Measurements from ENCODE around the gene CDC42EP1.
"Not testable (repeated sequence)": the region's sequence is repeated elsewhere in the genome, so short reads cannot be mapped to it uniquely, and the experiment has no call there.

The CDC42EP1 gene

DNA sequence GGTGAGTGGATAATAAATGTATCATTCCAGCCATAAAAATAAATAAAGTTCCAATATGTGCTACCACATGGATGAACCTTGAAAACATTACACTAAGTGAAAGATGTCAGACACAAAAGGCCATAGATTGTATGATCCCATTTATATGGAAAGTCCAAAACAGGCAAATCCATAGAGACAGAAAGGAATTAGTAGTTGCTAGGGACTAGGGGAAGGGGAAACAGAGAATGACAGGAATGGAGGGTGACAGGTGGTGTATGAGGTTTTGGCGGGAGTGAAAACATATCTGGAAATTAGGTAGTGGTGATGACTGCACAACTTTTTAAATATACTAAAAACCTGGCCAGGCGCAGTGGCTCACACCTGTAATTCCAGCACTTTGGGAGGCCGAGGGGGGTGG lies 25.8 kb upstream of the CDC42EP1 start:
- no peak for DNase-seq

DNA sequence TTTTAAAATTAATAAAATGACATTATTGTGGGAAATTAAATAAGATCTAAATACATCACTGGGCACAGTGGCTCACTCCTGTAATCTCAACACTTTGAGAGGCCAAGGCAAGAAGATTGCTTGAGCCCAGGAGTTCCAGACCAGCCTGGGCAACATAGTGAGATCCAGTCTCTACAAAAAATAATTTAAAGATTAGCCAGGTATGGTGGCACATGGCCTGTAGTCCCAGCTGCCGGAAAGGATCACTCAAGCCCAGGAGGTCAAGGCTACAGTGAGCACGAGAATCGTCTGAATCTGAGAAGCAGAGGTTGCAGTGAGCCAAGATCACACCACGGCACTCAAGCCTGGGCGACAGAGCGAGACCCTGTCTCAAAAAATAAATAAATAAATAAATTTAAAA lies 25.1 kb upstream of the CDC42EP1 start:
- no peak for DNase-seq

DNA sequence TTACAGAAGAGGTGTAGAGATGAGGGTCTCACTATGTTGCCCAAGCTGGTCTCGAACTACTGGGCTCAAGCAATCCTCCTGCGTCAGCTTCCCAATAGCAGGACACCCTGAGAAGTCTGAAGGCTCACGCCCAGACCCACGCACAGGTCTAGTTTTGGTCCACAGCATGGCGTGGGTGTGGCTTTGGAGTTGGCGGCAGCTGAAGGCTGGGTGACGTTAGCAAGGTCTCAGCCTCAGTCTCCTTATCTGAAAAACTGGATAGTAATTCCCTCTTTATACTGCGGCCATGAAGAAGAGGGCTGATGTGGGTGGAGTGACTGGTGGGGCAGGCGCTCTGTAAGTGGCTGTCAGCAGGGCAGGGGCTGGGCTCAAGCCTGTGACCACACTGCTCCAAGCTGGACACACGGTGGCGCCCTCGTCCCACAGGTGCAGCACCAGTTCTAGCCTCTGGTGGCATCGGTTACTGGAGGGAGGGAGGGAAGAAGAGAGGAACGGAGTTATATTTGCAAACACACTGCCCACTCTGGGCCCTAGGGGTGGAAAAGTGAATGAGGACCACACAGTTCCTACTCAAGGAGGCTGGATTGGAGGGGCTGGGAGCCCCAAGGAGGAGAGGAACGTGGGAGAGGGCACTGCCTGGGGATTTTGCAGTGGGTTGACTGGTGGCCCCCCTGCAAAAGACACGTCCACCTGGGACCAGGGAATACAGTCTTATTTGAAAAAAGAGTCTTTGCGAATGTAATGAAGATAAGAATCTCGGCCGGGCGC lies 21.5 kb upstream of the CDC42EP1 start:
- DNase-seq = no peak

DNA sequence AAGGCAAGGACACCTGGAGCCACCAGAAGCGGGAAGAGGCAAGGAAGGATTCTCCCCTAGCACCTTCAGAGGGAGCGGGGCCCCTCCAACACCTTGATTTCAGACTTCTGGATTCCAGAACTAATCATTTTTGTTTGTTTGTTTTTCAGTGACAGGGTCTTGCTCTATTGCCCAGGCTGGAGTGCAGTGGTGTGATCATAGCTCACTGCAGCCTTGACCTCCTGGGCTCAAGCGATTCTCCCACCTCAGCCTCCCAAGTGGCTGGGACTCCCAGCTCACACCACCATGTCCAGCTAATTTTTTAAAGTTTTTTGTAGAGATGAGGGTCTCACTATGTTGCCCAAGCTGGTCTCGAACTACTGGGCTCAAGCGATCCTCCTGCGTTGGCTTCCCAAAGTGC lies 20.5 kb upstream of the CDC42EP1 start:
- not testable (repeated sequence) for DNase-seq

DNA sequence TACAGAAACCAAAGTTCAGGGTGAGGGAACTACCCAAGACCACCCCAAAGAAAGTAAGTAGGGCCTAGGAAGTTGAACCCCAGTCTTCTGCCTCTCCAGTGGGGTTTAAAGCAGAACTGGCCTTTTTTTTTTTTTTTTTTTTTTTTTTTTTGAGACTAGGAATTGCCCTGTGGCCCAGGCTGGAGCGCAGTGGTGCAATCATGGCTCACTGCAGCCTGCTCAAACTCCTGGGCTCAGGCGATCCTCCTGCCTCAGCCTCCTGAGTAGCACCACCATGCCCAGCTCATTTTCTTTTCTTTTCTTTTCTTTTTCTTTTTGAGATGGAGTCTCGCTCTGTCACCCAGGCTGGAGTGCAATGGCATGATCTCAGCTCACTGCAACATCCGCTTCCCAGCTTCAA lies 17.9 kb upstream of the CDC42EP1 start:
- not testable (repeated sequence) for DNase-seq

DNA sequence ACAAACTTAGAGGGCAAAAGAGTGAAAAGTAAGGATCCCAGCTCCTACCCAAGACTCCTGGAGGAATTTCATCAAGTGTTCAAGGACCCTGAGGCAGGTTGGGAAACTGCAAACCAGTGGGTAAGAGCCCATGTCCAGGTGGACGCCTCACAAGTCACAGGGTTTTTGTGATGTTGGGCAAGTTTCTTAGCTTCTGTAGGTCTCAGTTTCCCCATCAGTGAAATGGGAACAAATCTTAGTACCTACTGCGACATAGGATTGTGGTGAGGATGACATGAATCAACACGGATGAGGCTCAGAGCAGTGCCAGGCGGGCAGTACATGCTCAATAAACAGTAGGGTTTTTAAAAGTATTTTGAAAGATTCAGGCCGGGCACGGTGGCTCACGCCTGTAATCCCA lies 17.3 kb upstream of the CDC42EP1 start:
- no peak for DNase-seq

DNA sequence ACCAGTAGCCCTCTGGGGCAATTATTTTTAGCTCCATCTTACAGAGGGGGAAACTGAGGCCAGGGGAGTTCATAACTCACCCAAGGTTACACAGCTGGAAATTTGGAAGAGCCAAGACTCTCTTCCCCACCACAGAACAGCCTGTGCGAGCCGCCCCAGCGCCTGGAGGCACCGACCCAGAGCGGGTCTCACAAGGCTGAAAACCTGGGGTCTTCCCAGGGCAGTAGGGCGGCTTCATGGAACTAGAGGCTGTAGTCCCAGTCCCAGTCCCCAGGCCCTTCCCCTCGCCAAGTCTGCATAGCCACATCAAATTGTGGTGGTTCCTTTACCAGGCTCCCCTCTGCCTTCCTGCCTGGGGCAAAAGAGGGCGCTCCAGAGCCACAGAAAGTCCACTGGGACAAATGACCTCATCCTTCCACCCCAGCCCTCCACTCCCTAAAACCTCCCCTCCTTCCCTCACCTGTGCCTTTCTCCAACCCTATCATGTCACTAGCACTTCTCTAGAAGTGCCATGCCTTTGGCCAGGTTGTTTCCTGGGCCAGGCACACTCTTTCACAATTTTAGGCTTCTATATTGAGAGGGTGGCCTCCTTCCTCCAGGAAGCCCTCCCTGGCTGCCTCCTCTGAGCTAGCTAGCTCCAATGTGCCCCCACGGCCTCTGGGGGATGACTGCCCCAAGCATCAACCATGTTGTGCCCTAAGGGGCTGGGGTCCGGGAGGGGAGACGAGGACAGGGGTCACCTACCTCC lies 15.2 kb upstream of the CDC42EP1 start:
- DNase-seq = no peak

DNA sequence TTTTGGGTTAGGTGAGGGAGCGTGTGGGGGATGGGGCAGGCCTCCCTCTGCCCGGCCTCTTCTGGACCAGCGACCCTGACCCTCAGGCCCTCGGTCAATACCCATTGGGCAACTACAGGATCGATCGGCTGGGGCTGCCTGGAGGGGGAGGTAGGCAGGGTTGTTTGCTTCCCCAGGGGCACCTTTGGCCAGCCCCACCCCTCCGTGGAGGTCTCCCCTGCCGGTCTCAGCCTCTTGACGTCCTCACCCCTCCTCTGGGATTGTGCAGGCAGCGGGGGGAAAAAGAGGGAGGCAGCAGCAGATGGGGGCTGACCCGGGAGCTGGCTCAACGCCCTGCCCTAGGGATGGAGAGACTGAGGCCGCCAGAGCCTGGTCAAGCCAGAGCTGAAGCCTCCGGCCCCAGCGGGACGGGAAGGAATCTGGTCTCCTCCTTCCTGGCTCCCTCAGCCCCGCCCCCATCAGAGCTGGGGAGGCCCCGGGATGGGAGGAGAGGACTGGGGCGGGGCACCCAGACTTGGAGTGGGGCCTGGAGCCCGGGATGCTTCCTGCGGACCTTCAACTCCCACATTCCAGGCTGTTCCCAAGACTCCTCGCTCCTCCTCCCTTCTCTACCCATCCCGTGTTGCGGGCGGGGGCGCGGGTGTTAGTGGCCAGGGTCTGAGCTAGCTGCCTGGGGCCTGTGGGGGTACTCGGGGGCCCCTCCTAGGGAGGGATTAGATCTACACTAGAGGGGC lies 14.4 kb upstream of the CDC42EP1 start:
- no peak for DNase-seq

DNA sequence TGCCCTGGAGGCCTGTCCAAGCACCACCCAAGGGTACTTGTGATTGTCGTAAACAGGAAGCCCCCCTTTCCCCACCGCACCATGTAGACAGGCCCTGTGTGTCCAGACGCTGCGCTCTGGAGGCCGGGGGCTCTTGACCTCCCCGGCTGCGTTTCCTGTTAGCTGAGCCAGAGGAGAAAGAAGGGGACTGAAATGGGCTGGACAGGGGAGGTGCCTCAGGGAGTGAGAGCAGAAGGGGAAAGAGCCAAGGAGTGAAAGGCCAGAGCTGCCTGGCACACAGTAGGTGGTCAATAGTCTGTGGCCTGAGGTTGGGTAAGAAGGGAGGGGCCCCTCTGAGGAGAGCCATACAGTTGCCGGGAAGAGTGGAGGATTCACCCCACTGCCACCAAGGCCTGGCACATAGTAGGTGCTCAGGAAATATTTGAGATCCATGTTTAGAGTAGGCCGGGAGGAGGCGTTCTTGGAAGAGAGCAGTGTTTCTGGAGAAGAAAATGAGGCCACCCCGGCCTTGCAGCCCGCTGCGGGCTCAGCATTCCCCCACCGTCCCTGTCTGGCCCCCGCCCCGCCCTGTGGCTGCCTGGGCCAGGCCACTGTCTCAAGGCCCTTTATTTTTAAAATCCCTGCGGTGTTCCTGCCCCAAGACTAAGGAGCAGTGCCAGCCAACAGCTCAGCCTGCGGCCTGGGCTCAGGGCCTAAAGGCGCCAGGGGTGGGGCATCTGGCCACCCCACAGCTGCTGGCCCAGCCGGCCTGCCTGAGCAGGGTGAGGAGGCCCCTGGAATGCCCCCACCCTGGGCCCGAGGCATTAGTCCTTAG lies 13.6 kb upstream of the CDC42EP1 start:
- DNase-seq = no peak

DNA sequence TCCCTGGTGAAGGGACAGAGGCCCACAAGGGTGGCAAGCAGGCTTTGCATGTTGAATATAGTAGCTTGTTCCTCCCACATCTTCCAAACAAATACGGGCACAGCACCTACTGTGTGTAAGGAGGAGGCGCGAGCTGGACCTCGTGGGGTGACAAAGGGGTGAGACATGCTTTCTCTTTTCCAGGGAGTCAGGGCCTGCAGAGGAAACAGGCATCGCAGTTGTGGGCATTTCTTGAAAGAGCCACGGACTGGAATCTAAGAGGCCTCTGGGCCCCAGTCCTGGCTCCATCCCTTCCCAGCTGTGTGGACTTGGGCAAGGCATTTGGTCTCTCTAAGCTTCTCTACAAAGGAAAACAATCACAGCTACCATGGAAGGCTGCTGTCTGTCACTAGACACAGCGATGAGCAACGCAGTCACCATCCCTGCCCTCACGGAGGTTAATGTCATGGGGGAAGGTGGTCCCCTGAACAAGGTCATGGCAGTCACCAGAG lies 13.0 kb upstream of the CDC42EP1 start:
- no peak for DNase-seq

DNA sequence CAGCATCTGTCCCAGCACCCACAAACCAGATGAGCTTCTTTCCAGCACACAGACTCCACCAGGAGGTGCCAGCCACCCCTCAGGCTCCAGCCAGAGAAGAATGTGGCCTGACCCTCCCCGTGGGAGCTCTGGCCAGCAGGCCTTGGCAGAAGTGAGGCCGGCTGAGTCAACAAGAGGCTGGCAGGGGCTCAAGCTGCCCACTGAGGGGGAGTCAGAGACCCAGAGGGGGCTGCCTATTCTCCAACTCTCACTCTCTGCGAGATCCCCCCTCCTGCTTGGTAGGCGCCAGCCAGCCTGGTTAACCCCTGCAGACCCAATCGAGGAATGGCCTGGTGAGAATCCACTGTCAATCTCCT lies 10.6 kb upstream of the CDC42EP1 start:
- no peak for DNase-seq

DNA sequence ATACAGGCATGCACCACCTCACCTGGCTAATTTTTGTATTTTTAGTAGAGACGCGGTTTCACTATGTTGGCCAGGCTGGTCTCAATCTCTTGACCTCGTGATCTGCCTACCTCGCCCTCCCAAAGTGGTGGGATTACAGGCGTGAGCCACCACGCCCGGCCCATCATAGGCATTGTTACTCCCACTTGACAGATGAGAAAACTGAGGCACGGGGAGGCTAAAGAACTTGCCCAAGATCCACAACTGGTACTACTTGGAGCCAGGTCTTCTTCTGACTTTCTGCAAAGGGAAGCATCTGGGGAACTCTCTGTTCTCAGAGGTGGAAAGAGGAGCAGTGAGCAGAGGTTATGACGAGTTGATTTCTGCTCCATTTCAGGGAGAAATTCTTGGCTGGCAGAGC lies 9.4 kb upstream of the CDC42EP1 start:
- not testable (repeated sequence) for DNase-seq

DNA sequence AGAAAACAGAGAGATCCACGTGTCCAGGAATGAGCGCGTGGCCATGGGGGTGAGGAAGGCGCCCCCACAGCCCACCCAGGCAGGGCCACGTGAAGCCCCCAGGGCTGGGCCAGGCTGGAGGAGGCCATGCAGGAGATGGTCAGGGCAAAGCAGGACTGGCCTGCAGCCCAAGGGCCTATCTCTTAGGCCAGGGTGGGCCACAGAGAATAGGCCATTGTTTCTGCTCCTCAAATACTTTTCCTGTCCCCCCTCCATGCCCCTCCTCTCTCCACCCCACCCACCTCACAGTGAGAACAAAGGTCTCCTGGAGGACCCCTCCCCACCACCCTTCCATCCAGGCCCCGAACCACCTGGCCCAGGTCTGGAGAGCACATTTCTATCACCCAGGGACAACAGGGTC lies 8.3 kb upstream of the CDC42EP1 start:
- DNase-seq = no peak

DNA sequence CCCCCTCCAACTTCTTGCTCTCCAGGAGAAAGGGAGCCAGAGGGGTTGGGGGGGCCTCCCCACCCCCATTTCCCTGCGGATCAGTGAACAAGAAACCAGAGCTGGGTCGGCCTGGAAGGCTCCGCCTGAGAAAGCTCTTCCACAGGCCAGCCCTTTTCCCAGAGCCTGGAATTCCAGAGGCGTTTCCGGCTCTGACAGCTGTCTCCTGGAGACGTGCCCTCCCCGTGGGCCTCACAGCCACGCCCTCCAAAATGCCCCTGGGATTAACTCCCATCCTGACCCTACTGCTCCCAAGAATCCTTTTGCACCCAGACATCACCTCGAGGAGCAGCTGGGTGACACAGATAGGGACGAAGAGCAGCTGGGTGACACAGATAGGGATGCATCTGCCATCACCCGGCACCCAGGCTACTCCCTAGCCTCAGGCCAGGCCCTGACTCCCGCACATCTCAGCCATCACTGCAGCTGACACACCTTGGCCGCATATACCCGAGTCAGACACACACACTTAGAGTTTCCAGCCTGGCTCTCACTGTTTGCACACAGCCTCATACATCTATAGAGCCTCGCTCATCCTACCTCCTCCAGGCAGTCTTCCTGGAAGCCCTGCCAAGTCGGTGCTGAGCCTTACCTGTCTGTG lies 7.6 kb upstream of the CDC42EP1 start:
- DNase-seq = no peak

DNA sequence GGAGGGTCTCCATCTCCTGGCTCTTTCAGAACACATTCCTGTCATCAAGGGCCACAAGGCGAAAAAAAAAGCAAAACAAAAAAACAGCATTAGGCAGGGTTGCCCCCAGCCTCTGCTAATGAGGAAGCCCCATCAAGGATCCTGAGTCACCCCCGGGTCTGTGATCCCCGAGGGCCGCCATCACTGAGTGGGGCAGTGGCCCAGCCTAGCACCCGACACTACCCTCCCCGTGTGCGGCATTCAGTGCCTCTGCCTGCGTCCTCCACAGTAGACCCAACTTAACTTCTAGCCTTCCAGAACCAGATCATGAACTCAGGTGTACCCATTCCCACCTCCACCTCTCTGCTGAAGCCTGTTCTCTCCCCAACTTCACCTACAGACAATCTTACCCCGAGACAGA lies 6.6 kb upstream of the CDC42EP1 start:
- no peak for DNase-seq

DNA sequence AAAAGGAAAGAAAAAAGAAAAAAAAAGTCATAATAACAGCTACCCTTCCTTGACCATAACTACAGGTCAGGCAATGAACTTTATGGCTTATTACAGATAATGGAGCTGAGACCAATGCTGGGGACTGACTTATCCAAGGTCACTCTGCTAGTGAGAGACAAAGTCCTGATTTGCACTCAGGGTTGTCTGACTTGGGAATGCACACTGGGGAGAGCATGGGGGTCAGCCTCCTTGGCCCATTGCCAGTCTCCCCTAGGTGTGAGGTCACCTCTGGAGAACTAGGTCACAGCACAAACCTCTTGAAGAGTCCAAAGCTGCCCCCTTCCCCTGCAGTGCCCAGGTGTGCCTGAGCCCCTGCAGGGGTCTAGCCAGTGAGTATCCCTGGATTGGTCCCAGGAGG lies 5.3 kb upstream of the CDC42EP1 start:
- no peak for DNase-seq

DNA sequence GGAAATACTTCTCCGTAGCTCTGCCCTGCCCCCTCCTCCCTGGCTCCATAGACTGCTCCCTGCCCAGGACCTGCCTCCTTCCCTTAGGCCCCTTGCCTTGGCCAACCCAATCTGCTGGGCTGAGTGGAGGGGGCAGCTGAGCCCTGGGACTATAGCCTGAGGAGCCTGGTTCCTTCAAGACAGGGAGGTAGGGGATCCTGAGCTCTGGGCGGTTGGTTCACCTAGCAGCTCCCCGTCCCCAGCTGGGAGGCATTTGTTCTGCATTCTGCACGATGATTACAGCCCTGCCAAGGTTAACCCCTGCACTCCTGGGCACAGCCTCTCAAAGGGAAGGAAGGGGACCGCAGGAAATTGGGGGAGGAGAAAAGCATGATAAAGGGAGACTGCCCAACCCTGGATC lies 3.6 kb upstream of the CDC42EP1 start:
- no peak for DNase-seq

DNA sequence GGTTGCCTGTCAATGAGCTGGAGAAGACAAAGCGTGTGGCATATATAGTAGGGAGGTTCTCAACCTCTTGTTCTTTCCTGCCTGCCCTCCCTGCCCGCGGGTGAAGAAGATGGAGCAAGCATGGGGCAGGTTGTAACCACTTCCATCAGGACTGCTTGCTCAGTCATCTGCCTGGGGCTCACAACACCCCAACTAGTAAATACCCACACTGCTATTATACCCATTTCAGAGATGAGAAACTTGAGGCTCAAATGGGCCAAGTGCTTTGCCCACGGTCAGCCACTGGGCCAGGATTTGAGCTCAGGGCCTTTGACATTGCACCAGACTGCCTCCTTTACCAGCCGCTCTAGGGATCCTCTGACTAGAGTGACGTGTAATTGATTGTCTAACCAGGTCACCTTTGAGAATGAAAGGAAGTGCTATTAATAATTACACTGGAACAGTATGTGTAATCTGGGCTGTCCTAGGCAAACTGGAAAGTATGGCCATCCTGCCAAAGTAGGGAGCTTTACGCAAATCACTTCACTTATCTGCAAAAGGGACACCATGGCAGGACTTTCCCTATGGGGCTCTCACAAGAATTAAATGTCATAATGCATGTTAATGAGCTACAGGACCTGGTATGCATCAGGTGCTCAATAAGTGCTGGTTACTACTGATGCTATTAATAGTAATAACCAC lies 2.8 kb upstream of the CDC42EP1 start:
- no peak for DNase-seq

DNA sequence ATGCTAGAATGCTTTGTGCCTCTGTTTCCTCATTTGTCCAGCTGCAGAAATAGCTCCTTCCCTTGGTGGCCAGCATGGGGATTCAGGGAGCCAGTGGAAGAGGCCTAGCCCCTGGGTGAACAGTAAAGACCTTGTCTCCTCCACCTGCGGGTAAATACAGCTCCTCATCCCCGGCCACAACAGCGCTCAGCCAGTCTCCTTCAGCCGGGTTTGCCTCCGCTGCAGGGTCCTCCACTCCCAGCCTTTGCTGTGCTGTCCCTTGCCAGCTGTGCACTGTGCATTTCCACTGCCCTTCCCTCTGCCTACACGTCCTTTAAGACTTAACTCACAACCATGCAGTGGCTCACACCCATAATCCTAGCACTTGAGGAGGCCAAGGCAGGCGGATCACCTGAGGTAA lies 1.5 kb upstream of the CDC42EP1 start:
- DNase-seq = no peak

DNA sequence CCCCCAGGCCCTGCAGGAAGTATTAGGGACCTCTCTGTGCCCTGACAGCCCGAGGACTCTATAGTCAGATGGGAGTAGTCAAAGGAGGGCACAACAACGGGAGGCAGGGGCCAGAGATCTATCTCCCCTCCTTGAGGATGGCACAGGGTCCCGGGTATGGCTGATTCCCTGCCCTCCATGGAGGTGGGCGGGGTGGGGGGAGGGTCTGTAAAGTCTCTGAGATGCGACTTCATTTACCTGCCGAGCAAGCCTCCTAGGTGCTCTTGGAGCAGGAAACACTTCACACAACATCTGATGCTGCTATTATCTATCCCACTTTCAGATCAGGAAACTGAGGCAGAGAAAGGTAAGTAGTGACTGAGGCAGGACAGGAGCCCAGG lies 769 bp upstream of the CDC42EP1 start:
- DNase-seq = no peak

DNA sequence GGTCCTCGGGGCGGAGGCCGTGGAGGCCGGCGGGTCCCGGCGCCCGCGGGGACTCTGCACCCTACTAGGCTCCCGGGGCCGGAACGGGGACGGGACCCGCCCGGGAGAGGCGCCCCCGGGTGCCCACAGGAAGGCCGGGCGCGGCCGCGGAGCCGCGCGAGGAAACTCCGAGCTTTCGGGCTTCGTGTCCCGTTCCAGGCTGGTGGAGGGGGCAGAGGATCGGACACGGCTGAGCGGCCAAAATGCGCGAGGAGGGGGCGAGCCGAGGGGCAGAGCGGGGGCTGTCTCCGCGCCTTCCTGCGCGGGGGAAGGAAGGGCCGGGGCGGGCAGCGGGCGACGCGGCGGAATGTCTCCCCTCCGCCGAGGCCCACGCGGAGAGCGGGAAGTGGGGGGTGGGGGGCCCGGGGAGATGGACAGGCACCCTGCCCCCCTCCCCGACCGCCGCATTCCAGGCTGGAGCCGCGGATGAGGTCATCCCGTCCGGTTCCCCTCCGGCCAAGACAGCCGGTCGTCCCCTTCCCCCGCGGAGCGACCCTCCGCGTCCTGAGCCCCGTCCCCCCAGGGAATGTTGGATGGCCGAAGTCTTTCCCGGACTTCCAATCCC lies 430 bp downstream of the CDC42EP1 start:
- no peak for DNase-seq

All from NCI-H2081 treated with DMSO at 0.1 percent for 48 hours (cell line).